A549 (cell line): ENCODE data around the gene GNG12.

Experiments used
- CBX8 ChIP-seq: fragments of 200-600 bp; sonication (generic); IDR thresholded peaks from 2 replicates; pipeline ENCODE4 v1.6.1; 2016
- CTCF ChIP-seq: fragments of >200 bp; sonication (Bioruptor Twin); formaldehyde crosslinking; IDR thresholded peaks from 3 replicates; pipeline ENCODE4 v1.5.1; 2016
- KDM1A ChIP-seq: fragments of 200-600 bp; sonication (generic); IDR thresholded peaks from 2 replicates; pipeline ENCODE4 v1.6.1; 2016; ENCODE audit warnings: low read depth, mild to moderate bottlenecking
- MAX ChIP-seq: IDR thresholded peaks from 2 replicates; pipeline ENCODE4 v1.6.1; 2012
- RAD21 ChIP-seq, 2 experiments: fragments of >200 bp in 1 of 2; sonication (Bioruptor Twin) in 1 of 2; formaldehyde crosslinking in 1 of 2; IDR thresholded peaks in 1 of 2; conservative IDR thresholded peaks in 1 of 2; 2 replicates in 1 of 2; 3 replicates in 1 of 2; pipeline ENCODE4 v1.6.1; 2012 to 2018; ENCODE audit warnings: inconsistent platforms in 1 of 2

GRCh38 chr1:67804710-67805109 is 28.6 kb downstream of the GNG12 start:
- TF ChIP-seq MAX (no peak), RAD21 (conservative IDR thresholded peaks at IDR 0.05 in 1 of 2, IDR thresholded peaks at IDR 0.05 in 1 of 2) (no peak), KDM1A (no peak), CBX8 (no peak), CTCF (no peak)
